Stimulated activated CD8-positive, alpha-beta memory T cell treated with anti-CD3 and anti-CD28 coated beads, Interleukin-12 subunit alpha, Interleukin-12 subunit beta, amount 100 ng/mL, for 24 hours (primary cell): ENCODE measurements around the gene ZNF276.
"Not testable (repeated sequence)": the region's sequence is repeated elsewhere in the genome, so short reads cannot be mapped to it uniquely, and the experiment has no call there.

Experiments
- DNase-seq: peaks from one replicate; pipeline ENCODE4 v3.0.0-alpha.2; 2020; ENCODE audit errors: extremely low read depth

Gene ZNF276

DNA sequence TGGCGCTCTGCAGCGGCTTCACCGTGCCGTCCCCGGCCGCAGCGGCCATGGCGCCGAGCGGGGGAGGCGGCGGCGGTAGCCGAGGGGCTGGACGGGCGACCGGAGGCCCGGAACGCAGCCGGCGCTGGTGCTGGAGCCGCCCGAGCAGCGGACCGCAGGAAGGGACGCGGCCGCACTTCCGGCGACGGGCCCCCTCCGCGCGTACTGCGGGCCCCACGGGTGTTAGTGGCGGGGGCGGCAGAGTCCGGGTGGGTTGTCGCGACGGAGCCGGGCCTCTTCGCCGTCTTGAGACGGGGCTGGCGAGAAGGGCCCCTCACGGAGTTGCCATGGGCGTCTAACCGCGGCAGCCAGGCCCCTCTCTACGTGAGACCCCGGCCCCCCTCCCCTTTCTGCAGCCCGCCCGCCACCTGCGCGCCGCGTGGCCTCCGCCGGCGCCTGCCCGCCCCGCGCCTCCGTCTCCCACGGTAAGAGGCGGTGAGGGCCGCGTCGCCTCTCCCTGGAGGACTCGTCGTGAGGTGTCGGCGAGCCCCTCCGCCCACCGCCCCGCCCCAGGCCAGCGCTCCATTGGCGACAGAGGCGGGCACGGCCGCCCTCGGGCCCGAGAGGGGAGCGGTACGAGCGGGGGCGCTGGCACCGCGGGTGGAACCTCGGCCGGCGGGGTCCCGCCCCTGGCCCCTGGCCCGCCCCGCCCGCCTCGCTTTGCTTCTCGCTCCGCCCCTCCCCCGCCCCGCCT, at the start of gene ZNF276, which contains the start of gene VPS9D1:
ZNF276 (plus strand) TSS at position 725 of the 733 bp plus-strand sequence. CDS start 104 bp downstream, outside the sequence.
VPS9D1 (minus strand) TSS at position 86 of the 733 bp plus-strand sequence; CDS start at position 49, 37 bp downstream.
- DNase-seq: peak; percentile 67

- DNase-seq: not testable (repeated sequence)
Observed at GRCh38 chr16:89671565-89671964, 49.8 kb upstream of the ZNF276 start.

- no peak for DNase-seq
Observed at GRCh38 chr16:89672177-89672941, 49.0 kb upstream of the ZNF276 start.

DNA sequence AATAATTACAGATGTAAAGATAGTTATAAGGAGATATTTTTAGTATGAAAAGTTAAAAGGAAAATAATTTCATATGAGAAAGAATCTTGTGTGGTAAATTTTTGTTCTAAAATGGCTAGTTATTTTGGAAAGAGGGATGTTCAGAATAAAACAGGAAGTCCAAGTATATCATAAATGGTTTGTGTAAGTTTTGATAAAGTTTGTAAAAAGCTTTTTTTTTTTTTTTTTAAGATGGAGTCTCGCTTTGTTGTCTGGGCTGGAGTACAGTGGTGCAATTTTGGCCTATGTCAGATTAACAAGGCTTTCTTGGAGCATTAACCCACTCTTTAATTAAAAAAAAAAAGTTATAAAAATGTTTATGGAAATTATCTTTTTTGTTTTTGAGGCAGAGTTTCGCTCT, 43.1 kb upstream of the ZNF276 start:
- no peak for DNase-seq

- no peak for DNase-seq
Observed at GRCh38 chr16:89685916-89686315, 35.4 kb upstream of the ZNF276 start.

- peak; percentile 71 for DNase-seq
Observed at GRCh38 chr16:89686520-89687091, 34.7 kb upstream of the ZNF276 start, which contains the start of gene CDK10. Gene CDK10 (plus strand): TSS chr16:89686689. CDS start chr16:89686711, 22 bp downstream.

DNA sequence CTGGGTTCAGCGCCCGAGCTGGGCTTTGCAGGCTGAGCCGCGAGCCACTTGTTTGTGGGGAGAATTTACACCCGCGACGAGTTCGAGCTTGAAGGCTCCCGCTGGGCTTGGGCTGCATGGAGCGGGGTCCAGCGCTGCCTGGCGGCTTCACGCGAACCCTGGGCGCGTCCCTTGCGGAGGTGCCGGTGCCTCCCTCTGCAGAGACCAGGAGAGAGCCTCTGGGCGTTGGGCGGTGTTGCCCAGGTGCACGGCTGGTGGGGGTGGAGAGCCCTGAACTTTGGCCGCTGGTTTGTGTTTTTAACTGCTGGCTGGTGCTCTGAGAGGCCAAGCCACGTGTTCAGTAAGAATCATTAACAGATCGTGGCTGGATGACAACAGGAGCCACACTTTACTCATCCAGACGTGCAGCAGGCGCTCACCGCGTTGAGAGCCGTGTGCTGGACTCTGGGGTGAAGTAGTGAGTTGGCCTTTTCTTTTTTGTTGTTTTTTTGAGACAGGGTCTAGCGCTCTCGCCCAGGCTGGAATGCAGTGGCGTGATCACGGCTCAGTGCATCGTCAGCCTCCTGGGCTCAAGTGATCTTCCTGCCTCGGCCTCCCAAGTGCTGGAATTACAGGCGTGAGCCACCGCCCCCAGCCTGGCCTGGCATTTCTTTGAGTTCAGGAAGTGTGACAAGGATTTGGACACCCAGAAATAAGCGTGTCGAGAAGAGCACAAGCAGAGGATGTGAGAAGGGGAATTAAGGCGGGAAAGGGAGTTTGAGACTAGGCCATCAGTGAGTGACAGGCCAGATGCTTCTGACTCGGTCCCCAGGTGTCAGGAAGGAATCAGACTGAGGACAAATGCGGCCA, 34.0 kb upstream of the ZNF276 start:
- no peak for DNase-seq

DNA sequence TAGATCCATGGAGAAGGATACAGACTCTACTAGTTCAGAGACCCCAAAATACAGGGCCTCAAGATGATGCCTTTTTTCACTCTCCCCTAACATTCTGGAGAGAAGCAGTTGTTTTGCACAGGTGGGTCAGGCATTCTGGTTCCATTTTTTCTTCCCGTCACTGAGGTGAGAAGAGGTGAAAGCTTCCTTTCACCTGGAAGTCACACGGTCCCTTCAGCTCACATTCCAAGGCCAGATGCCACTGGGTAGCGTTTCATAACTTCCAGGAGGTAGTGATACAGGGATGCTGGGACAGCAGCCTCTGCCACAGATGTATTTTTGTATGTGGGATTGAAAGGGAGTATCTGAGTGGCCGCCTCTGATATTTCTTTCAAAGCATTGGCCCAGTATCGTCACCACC, 32.9 kb upstream of the ZNF276 start:
- DNase-seq: no peak

GRCh38 chr16:89689142-89689541, 32.2 kb upstream of the ZNF276 start:
- no peak for DNase-seq

GRCh38 chr16:89689621-89690020, 31.7 kb upstream of the ZNF276 start:
- DNase-seq: not testable (repeated sequence)

GRCh38 chr16:89690392-89690901, 30.9 kb upstream of the ZNF276 start:
- no peak for DNase-seq

DNA sequence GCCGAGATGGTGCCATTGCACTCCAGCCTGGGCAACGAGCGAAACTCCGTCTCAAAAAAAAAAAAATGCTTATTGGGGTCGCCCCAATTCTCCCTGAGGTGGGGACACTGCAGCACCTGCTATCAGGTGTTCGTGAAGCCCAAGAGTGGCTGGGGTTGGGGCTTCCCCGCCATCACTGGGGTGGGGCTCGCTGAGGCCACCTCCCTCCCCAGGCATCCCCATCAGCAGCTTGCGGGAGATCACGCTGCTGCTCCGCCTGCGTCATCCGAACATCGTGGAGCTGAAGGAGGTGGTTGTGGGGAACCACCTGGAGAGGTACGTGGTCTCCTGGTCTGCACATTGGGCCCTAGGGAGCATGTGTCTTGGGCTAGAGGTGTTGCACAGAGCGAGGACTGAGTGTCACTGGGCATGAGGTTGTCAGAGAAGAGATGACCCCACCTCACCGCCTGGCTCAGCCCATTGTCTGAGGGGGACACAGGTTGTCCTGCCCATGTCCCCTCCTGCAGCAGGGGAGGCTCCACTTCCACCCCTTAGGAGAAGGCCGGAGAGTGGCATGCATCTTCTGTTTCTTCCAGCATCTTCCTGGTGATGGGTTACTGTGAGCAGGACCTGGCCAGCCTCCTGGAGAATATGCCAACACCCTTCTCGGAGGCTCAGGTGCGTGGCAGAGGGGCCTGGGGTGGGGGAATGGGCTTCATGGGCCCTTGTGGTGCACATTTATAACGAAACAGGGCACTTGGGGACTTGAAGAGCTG, 29.9 kb upstream of the ZNF276 start:
- no peak for DNase-seq

- DNase-seq: no peak
Observed at GRCh38 chr16:89691986-89692569, 29.3 kb upstream of the ZNF276 start.

GRCh38 chr16:89693289-89693731, 28.0 kb upstream of the ZNF276 start:
- no peak for DNase-seq

GRCh38 chr16:89693931-89694783, 27.2 kb upstream of the ZNF276 start:
- no peak for DNase-seq

DNA sequence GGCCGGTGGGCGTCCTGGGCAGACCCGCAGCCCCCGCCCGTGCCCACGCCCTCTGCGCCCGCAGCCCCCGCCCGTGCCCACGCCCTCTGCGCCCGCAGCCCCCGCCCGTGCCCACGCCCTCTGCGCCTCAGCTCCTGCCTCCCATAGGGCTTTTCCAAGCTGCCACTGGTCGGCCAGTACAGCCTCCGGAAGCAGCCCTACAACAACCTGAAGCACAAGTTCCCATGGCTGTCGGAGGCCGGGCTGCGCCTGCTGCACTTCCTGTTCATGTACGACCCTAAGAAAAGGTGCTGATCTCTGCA, 26.6 kb upstream of the ZNF276 start:
- not testable (repeated sequence) for DNase-seq

- no peak for DNase-seq
Observed at GRCh38 chr16:89695086-89695874, 26.1 kb upstream of the ZNF276 start.

- no peak for DNase-seq
Observed at GRCh38 chr16:89695875-89696669, 25.3 kb upstream of the ZNF276 start.
